B cell (primary cell): ENCODE measurements around the gene PEX12. TPM values are rescaled to one million over a fixed set of nuclear protein-coding genes. Genes with fewer than 3 reads are reported as not detected.

Experiments used
- polyA plus RNA-seq: library from polyadenylated mRNA; depleted of rRNA; stranded (reverse); fragments of >200 nt; gene quantifications from 2 replicates; pipeline ENCODE4 v1.2.3, GENCODE V29; 2012
- small RNA-seq: library from RNA; depleted of rRNA; stranded (forward); fragments of <200 nt; gene quantifications from one replicate; pipeline ENCODE3, GENCODE V24; 2012; ENCODE audit warnings: low replicate concordance, low read depth; ENCODE audit not compliant: insufficient read length
- total RNA-seq, 2 donors: library from RNA; stranded (reverse); fragments of 120-200 nt in 1 of 2; gene quantifications; 1 replicate in 1 of 2; 2 replicates in 1 of 2; pipeline versions ENCODE4 v1.2.3 to v1.2.4, GENCODE V29; 2013 to 2022

The PEX12 gene
- total and polyA plus RNA-seq, 2 donors (not counting 1 experiment from before 2014, with no cell fraction given), result 2.6 to 5.1 TPM

Small RNA genes within 50 kb of the gene (small RNA-seq; reads per million reads assigned to genes)
- not detected for gene AC004134.1
- not detected for gene AC015911.1
- gene SNORD7, result 36.1 reads per million, percentile 92 among the genes with 10 or more reads in this experiment

Other genes with a start within 250 kb of the PEX12 start
- gene SLFN11, start 204.9 kb downstream of the PEX12 start, total RNA-seq, result 48.1 and 52.2 TPM in 2 replicates
- gene SLFN11, start 204.9 kb downstream of the PEX12 start, polyA plus RNA-seq, result 11.3 and 18.7 TPM in 2 replicates
- gene SLFN12, start 146.1 kb downstream of the PEX12 start, total RNA-seq, result 8.0 and 10.4 TPM in 2 replicates
- 1.9 and 2.5 TPM in 2 replicates for gene SLFN12, start 146.1 kb downstream of the PEX12 start, polyA plus RNA-seq
- gene SLFN13, start 129.8 kb downstream of the PEX12 start, total RNA-seq, result 30.9 and 31.0 TPM in 2 replicates
- 8.7 and 9.5 TPM in 2 replicates for gene SLFN13, start 129.8 kb downstream of the PEX12 start, polyA plus RNA-seq
- gene SLFN12L, start 40.9 kb downstream of the PEX12 start, total RNA-seq, result 3.7 and 3.8 TPM in 2 replicates
- 0.43 and 0.97 TPM in 2 replicates for gene SLFN12L, start 40.9 kb downstream of the PEX12 start, polyA plus RNA-seq
- gene SLFN14, start 17.8 kb downstream of the PEX12 start, total RNA-seq, result not detected in 2 replicates
- not detected in 2 replicates for gene SLFN14, start 17.8 kb downstream of the PEX12 start, polyA plus RNA-seq
- 120 and 123 TPM in 2 replicates for gene AP2B1, start 8.8 kb upstream of the PEX12 start, total RNA-seq
- gene AP2B1, start 8.8 kb upstream of the PEX12 start, polyA plus RNA-seq, result 29.3 and 33.1 TPM in 2 replicates
- 1.2 TPM in 1 of 2 replicates, not detected in the other for gene RASL10B, start 153.1 kb upstream of the PEX12 start, total RNA-seq
- gene RASL10B, start 153.1 kb upstream of the PEX12 start, polyA plus RNA-seq, result 0.04 and 0.06 TPM in 2 replicates
- 0.17 TPM in 1 of 2 replicates, not detected in the other for gene GAS2L2, start 174.7 kb upstream of the PEX12 start, total RNA-seq
- gene GAS2L2, start 174.7 kb upstream of the PEX12 start, polyA plus RNA-seq, result 0.09 and 0.10 TPM in 2 replicates
- not detected in 2 replicates for gene C17orf50, start 182.3 kb upstream of the PEX12 start, total RNA-seq
- gene C17orf50, start 182.3 kb upstream of the PEX12 start, polyA plus RNA-seq, result not detected in 2 replicates
- 2.0 and 2.4 TPM in 2 replicates for gene MMP28, start 217.1 kb upstream of the PEX12 start, total RNA-seq
- gene MMP28, start 217.1 kb upstream of the PEX12 start, polyA plus RNA-seq, result 0.15 and 0.74 TPM in 2 replicates
- gene TAF15, start 230.9 kb upstream of the PEX12 start, total RNA-seq, result 246 and 249 TPM in 2 replicates
- gene TAF15, start 230.9 kb upstream of the PEX12 start, polyA plus RNA-seq, result 51.0 and 83.9 TPM in 2 replicates